ENCODE measurements around the gene GDPGP1. TPM values are rescaled to one million over a fixed set of nuclear protein-coding genes. Genes with fewer than 3 reads are reported as not detected.

GDPGP1 gene
- total and polyA plus RNA-seq, 2 experiments from 2014 or later: 1.9 to 9.1 TPM

DNA sequence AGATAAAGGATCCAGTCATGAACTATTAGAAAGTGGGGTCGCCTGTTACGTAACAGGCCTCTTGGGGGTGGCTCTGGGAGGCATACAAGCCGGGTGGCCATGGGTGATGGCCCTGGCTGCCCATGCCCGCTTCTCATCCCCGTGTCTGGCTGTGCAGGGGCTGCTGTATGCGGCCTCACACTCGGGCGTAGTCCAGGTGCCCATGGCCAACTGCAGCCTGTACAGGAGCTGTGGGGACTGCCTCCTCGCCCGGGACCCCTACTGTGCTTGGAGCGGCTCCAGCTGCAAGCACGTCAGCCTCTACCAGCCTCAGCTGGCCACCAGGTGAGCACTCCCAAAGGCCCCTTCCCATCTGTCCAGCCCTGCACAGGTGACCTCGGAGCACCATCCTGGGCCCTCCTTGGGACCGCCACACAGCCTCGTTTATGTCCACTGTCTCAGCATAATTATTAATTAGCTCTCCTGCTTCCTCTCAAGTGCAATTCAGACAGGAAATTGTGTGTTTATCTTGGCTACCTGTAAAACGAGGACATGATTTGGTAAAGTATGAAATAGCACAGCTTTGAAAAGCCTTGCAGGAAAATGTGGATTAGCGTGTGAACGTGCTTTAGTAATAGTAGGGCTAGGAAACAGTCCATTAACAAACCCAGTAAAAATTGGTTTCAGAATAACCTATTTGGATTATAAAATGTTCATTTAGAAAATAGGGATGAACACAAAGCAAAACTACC is 8.3 kb upstream of the GDPGP1 start:
- DNase-seq (ENCODE audit: low read depth in 1 of 2, low spot score in 1 of 2): no peak
- H3K4me3 ChIP-seq: no peak overlapping the region
- H3K27ac ChIP-seq: no peak overlapping the region
- no peaks in the 10 kb centered on the region for H3K4me1 ChIP-seq (ENCODE audit: low read depth)
- H3K9me3 ChIP-seq (ENCODE audit: low read depth): no peaks in the 10 kb centered on the region
- peaks cover 33% of the 10 kb centered on the region for H3K36me3 ChIP-seq
- TF ChIP-seq, protein P1, sequence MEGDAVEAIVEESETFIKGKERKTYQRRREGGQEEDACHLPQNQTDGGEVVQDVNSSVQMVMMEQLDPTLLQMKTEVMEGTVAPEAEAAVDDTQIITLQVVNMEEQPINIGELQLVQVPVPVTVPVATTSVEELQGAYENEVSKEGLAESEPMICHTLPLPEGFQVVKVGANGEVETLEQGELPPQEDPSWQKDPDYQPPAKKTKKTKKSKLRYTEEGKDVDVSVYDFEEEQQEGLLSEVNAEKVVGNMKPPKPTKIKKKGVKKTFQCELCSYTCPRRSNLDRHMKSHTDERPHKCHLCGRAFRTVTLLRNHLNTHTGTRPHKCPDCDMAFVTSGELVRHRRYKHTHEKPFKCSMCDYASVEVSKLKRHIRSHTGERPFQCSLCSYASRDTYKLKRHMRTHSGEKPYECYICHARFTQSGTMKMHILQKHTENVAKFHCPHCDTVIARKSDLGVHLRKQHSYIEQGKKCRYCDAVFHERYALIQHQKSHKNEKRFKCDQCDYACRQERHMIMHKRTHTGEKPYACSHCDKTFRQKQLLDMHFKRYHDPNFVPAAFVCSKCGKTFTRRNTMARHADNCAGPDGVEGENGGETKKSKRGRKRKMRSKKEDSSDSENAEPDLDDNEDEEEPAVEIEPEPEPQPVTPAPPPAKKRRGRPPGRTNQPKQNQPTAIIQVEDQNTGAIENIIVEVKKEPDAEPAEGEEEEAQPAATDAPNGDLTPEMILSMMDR (IDR thresholded peaks at IDR 0.05; ENCODE audit: low read depth, low read length): no peak
- H3K27me3 ChIP-seq: no peaks in the 10 kb centered on the region

DNA sequence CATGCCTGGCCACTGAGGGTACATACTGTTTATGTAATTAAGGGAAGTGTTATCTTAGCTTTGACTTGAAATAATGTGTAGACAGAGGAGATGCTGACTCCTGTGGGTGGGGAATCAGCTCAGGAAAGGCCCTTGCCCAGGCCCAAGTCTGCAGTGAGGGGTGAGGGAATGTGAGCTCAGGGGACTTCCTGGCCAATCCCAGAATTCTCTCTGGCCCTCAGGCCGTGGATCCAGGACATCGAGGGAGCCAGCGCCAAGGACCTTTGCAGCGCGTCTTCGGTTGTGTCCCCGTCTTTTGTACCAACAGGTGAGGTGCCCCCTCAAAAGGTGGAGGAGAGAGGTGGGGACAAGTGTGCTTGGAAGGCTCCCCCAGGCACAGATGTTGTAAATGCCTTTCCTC is 6.7 kb upstream of the GDPGP1 start:
- H3K27ac ChIP-seq: no peak overlapping the region
- TF ChIP-seq, protein P1 (IDR thresholded peaks at IDR 0.05; ENCODE audit: low read depth, low read length): no peak
- DNase-seq (ENCODE audit: low read depth in 1 of 2, low spot score in 1 of 2): no peak
- H3K36me3 ChIP-seq: peaks cover 33% of the 10 kb centered on the region
- H3K4me3 ChIP-seq: no peak overlapping the region
- H3K4me1 ChIP-seq (ENCODE audit: low read depth): no peaks in the 10 kb centered on the region
- no peaks in the 10 kb centered on the region for H3K27me3 ChIP-seq
- no peaks in the 10 kb centered on the region for H3K9me3 ChIP-seq (ENCODE audit: low read depth)

DNA sequence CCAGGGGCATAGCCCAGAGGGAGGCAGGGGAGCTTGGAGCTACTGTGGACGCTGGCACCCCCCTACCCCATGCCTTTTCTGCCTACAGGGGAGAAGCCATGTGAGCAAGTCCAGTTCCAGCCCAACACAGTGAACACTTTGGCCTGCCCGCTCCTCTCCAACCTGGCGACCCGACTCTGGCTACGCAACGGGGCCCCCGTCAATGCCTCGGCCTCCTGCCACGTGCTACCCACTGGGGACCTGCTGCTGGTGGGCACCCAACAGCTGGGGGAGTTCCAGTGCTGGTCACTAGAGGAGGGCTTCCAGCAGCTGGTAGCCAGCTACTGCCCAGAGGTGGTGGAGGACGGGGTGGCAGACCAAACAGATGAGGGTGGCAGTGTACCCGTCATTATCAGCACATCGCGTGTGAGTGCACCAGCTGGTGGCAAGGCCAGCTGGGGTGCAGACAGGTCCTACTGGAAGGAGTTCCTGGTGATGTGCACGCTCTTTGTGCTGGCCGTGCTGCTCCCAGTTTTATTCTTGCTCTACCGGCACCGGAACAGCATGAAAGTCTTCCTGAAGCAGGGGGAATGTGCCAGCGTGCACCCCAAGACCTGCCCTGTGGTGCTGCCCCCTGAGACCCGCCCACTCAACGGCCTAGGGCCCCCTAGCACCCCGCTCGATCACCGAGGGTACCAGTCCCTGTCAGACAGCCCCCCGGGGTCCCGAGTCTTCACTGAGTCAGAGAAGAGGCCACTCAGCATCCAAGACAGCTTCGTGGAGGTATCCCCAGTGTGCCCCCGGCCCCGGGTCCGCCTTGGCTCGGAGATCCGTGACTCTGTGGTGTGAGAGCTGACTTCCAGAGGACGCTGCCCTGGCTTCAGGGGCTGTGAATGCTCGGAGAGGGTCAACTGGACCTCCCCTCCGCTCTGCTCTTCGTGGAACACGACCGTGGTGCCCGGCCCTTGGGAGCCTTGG is 5.9 kb upstream of the GDPGP1 start:
- no peaks in the 10 kb centered on the region for H3K4me1 ChIP-seq (ENCODE audit: low read depth)
- H3K4me3 ChIP-seq: no peak overlapping the region
- no peak for DNase-seq (ENCODE audit: low read depth in 1 of 2, low spot score in 1 of 2)
- H3K27me3 ChIP-seq: no peaks in the 10 kb centered on the region
- peaks cover 32% of the 10 kb centered on the region for H3K36me3 ChIP-seq
- no peak overlapping the region for H3K27ac ChIP-seq
- H3K9me3 ChIP-seq (ENCODE audit: low read depth): no peaks in the 10 kb centered on the region
- TF ChIP-seq, protein P1 (IDR thresholded peaks at IDR 0.05; ENCODE audit: low read depth, low read length): no peak

DNA sequence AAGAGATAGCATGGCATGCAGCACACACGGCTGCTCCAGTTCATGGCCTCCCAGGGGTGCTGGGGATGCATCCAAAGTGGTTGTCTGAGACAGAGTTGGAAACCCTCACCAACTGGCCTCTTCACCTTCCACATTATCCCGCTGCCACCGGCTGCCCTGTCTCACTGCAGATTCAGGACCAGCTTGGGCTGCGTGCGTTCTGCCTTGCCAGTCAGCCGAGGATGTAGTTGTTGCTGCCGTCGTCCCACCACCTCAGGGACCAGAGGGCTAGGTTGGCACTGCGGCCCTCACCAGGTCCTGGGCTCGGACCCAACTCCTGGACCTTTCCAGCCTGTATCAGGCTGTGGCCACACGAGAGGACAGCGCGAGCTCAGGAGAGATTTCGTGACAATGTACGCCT is 5.0 kb upstream of the GDPGP1 start:
- TF ChIP-seq, protein P1 (IDR thresholded peaks at IDR 0.05; ENCODE audit: low read depth, low read length): no peak
- Histone ChIP-seq H3K4me3 (no peak overlapping the region), H3K36me3 (peaks cover 31% of the 10 kb centered on the region)

DNA sequence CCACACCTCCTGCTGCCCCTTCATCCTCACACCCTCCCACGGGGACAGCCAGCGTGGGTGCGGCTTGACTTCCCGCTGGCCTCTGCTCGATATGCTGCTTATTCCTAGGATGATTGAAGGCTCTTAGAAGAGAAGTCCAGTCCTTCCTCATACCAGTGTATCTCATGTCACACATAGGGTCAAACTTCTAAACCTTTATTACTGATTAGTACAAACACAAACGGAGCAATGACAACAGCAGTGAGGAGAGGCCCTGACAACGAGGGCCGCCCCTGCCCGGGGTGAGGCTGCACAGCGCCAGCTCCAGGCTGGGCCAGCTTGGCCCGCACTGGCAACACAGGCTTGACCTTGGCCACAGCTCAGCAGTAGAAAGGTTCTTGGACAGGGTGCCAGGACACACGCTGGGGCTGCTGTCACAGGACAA is 3.9 kb upstream of the GDPGP1 start:
- Histone ChIP-seq H3K4me3 (no peak overlapping the region), H3K27me3 (no peaks in the 10 kb centered on the region), H3K9me3 (ENCODE audit: low read depth) (no peaks in the 10 kb centered on the region), H3K27ac (no peak overlapping the region), H3K4me1 (ENCODE audit: low read depth) (peaks cover 6% of the 10 kb centered on the region), H3K36me3 (peaks cover 28% of the 10 kb centered on the region)
- TF ChIP-seq, protein P1 (IDR thresholded peaks at IDR 0.05; ENCODE audit: low read depth, low read length): no peak
- no peak for DNase-seq (ENCODE audit: low read depth in 1 of 2, low spot score in 1 of 2)

More for the DNA sequence above, 5.0 kb upstream of the GDPGP1 start:
- H3K9me3 ChIP-seq (ENCODE audit: low read depth): no peaks in the 10 kb centered on the region
- no peaks in the 10 kb centered on the region for H3K4me1 ChIP-seq (ENCODE audit: low read depth)
- DNase-seq (ENCODE audit: low read depth in 1 of 2, low spot score in 1 of 2): no peak
- no peak overlapping the region for H3K27ac ChIP-seq
- H3K27me3 ChIP-seq: no peaks in the 10 kb centered on the region

Data from cardiac muscle cell (in vitro differentiated cells and primary cell).